Osteoblast (primary cell): Measurements from ENCODE around the gene PARD3. TPM values are rescaled to one million over a fixed set of nuclear protein-coding genes. Genes with fewer than 3 reads are reported as not detected.

Experiments used
- DNase-seq: peaks from one replicate; pipeline ENCODE4 v3.0.0; 2011; ENCODE audit warnings: low spot score, mixed read lengths; ENCODE audit not compliant: insufficient read length; ENCODE audit errors: missing footprints
- H2AFZ ChIP-seq: 2 replicates; pipeline ENCODE4 v1.6.0; 2011; ENCODE audit warnings: mild to moderate bottlenecking, low read length
- H3K27ac ChIP-seq: 2 replicates; pipeline ENCODE4 v1.5.1; 2011; ENCODE audit warnings: mild to moderate bottlenecking, low read depth, low read length, moderate library complexity
- H3K27me3 ChIP-seq: 2 replicates; pipeline ENCODE4 v1.6.0; 2012; ENCODE audit warnings: mild to moderate bottlenecking, control low read depth, inconsistent platforms, low read length, moderate library complexity; ENCODE audit not compliant: insufficient read depth
- H3K36me3 ChIP-seq: 2 replicates; pipeline ENCODE4 v1.5.1; 2011; ENCODE audit warnings: mild to moderate bottlenecking, low read length, control low read depth, moderate library complexity; ENCODE audit not compliant: insufficient read depth
- H3K4me1 ChIP-seq: 2 replicates; pipeline ENCODE4 v1.5.1; 2011; ENCODE audit warnings: mild to moderate bottlenecking, low read length, control low read depth, moderate library complexity; ENCODE audit not compliant: insufficient read depth
- H3K4me2 ChIP-seq: 2 replicates; pipeline ENCODE4 v1.6.0; 2011; ENCODE audit warnings: mild to moderate bottlenecking, low read length; ENCODE audit not compliant: insufficient read depth
- H3K4me3 ChIP-seq: fragments of 200-600 bp; sonication (generic); 3 replicates; pipeline ENCODE4 v1.5.1; 2012; ENCODE audit warnings: mild to moderate bottlenecking, low read length, inconsistent platforms; ENCODE audit not compliant: insufficient read depth
- H3K79me2 ChIP-seq: 2 replicates; pipeline ENCODE4 v1.6.0; 2012; ENCODE audit warnings: mild to moderate bottlenecking, low read length, control low read depth, inconsistent platforms; ENCODE audit not compliant: insufficient read depth
- H3K9me3 ChIP-seq: 2 replicates; pipeline ENCODE4 v1.5.1; 2011; ENCODE audit warnings: low read depth, low read length, control low read depth
- H4K20me1 ChIP-seq: 2 replicates; pipeline ENCODE4 v1.6.0; 2012; ENCODE audit warnings: mild to moderate bottlenecking, low read length, control low read depth; ENCODE audit not compliant: insufficient read depth
- CTCF ChIP-seq: IDR thresholded peaks from 2 replicates; pipeline ENCODE4 v1.5.1; 2011; ENCODE audit warnings: mild to moderate bottlenecking, low read depth, low read length, moderate library complexity; ENCODE audit errors: extremely low read depth
- total RNA-seq: library from RNA; depleted of rRNA; stranded (reverse); fragments of >200 nt; gene quantifications from 2 replicates; pipeline ENCODE4 v1.2.3, GENCODE V29; 2012

PARD3 gene
- total RNA-seq, 1 donor = 71.7 TPM

GRCh38 chr10:34092891-34093290, 722.2 kb downstream of the PARD3 start:
- H3K36me3 ChIP-seq = no peaks in the 10 kb centered on the region
- no peak for DNase-seq
- H3K27ac ChIP-seq = no peak overlapping the region
- no peak for TF ChIP-seq CTCF
- peaks cover 6% of the 10 kb centered on the region for H3K27me3 ChIP-seq
- no peak overlapping the region for H3K4me2 ChIP-seq
- no peaks in the 10 kb centered on the region for H3K79me2 ChIP-seq
- H3K9me3 ChIP-seq = peaks cover 3% of the 10 kb centered on the region
- H2AFZ ChIP-seq = no peak overlapping the region
- H3K4me3 ChIP-seq = no peak overlapping the region
- H3K4me1 ChIP-seq = no peaks in the 10 kb centered on the region
- H4K20me1 ChIP-seq = no peaks in the 10 kb centered on the region

GRCh38 chr10:34091635-34092195, 723.4 kb downstream of the PARD3 start:
- no peaks in the 10 kb centered on the region for H4K20me1 ChIP-seq
- no peak overlapping the region for H2AFZ ChIP-seq
- H3K4me3 ChIP-seq = no peak overlapping the region
- peaks cover 6% of the 10 kb centered on the region for H3K27me3 ChIP-seq
- H3K79me2 ChIP-seq = no peaks in the 10 kb centered on the region
- no peak overlapping the region for H3K4me2 ChIP-seq
- no peak overlapping the region for H3K27ac ChIP-seq
- H3K9me3 ChIP-seq = peaks cover 3% of the 10 kb centered on the region
- no peak for TF ChIP-seq CTCF
- no peak for DNase-seq
- H3K4me1 ChIP-seq = no peaks in the 10 kb centered on the region
- H3K36me3 ChIP-seq = no peaks in the 10 kb centered on the region

- Histone ChIP-seq H3K27me3 (peaks cover 6% of the 10 kb centered on the region), H3K9me3 (peaks cover 3% of the 10 kb centered on the region), H3K4me1 (no peaks in the 10 kb centered on the region), H3K4me2 (no peak overlapping the region), H2AFZ (no peak overlapping the region), H3K36me3 (no peaks in the 10 kb centered on the region), H3K27ac (no peak overlapping the region), H3K79me2 (no peaks in the 10 kb centered on the region), H3K4me3 (no peak overlapping the region), H4K20me1 (no peaks in the 10 kb centered on the region)
- TF ChIP-seq CTCF = no peak
- DNase-seq = no peak
Observed at GRCh38 chr10:34089253-34089652, 725.8 kb downstream of the PARD3 start.

GRCh38 chr10:34088208-34088794, 726.8 kb downstream of the PARD3 start:
- H3K4me3 ChIP-seq = no peak overlapping the region
- peaks cover 6% of the 10 kb centered on the region for H3K27me3 ChIP-seq
- no peak overlapping the region for H2AFZ ChIP-seq
- H3K4me2 ChIP-seq = no peak overlapping the region
- H3K4me1 ChIP-seq = no peaks in the 10 kb centered on the region
- no peak for TF ChIP-seq CTCF
- H3K9me3 ChIP-seq = peaks cover 3% of the 10 kb centered on the region
- H4K20me1 ChIP-seq = no peaks in the 10 kb centered on the region
- no peaks in the 10 kb centered on the region for H3K79me2 ChIP-seq
- DNase-seq = no peak
- no peak overlapping the region for H3K27ac ChIP-seq
- no peaks in the 10 kb centered on the region for H3K36me3 ChIP-seq
